IMR-90 (cell line): ENCODE results near the gene FOXC2.
A peak's percentile ranks its signal among the peaks of the same experiment; 100 is the strongest.

Experiments used
- BHLHE40 ChIP-seq: fragments of 150-350 bp; IDR thresholded peaks from 2 replicates; pipeline ENCODE4 v1.6.1; 2016; ENCODE audit warnings: mild to moderate bottlenecking, low read depth, low read length
- ELK1 ChIP-seq: fragments of 150-350 bp; IDR thresholded peaks from 2 replicates; pipeline ENCODE4 v1.6.1; 2016; ENCODE audit warnings: low read depth, mild to moderate bottlenecking, low read length, moderate library complexity, borderline replicate concordance
- MAFK ChIP-seq: IDR thresholded peaks from 2 replicates; pipeline ENCODE4 v1.6.1; 2012; ENCODE audit warnings: low read depth, low read length, improper control_type of control experiment
- MAZ ChIP-seq: IDR thresholded peaks from 2 replicates; pipeline ENCODE4 v1.6.1; 2012; ENCODE audit warnings: low read depth, mild to moderate bottlenecking, low read length, improper control_type of control experiment, moderate library complexity, borderline replicate concordance
- MXI1 ChIP-seq: IDR thresholded peaks from 2 replicates; pipeline ENCODE4 v1.6.1; 2012; ENCODE audit warnings: low read depth, mild to moderate bottlenecking, low read length, moderate library complexity, borderline replicate concordance
- POLR2A ChIP-seq: IDR thresholded peaks from 2 replicates; pipeline ENCODE4 v1.6.1; 2012; ENCODE audit warnings: mild to moderate bottlenecking, low read depth, low read length
- RAD21 ChIP-seq: IDR thresholded peaks from 2 replicates; pipeline ENCODE4 v1.6.1; 2012; ENCODE audit warnings: low read length, improper control_type of control experiment
- RCOR1 ChIP-seq: IDR thresholded peaks from 2 replicates; pipeline ENCODE4 v1.6.1; 2012; ENCODE audit warnings: mild to moderate bottlenecking, low read length, improper control_type of control experiment; ENCODE audit not compliant: insufficient replicate concordance
- RFX5 ChIP-seq: IDR thresholded peaks from 2 replicates; pipeline ENCODE4 v1.8.0; 2012; ENCODE audit warnings: low read depth, mild to moderate bottlenecking, low read length, moderate library complexity
- TF ChIP-seq, protein P1 (sequence below): conservative IDR thresholded peaks from 2 replicates; pipeline ENCODE4 v1.5.1; 2012; ENCODE audit warnings: mild to moderate bottlenecking, low read depth, low read length, improper control_type of control experiment
- TF ChIP-seq, protein P2 (sequence below): fragments of 150-350 bp; IDR thresholded peaks from 2 replicates; pipeline ENCODE4 v1.6.1; 2017; ENCODE audit warnings: mild to moderate bottlenecking, antibody characterized with exemption, low read length, low read depth

DNA sequence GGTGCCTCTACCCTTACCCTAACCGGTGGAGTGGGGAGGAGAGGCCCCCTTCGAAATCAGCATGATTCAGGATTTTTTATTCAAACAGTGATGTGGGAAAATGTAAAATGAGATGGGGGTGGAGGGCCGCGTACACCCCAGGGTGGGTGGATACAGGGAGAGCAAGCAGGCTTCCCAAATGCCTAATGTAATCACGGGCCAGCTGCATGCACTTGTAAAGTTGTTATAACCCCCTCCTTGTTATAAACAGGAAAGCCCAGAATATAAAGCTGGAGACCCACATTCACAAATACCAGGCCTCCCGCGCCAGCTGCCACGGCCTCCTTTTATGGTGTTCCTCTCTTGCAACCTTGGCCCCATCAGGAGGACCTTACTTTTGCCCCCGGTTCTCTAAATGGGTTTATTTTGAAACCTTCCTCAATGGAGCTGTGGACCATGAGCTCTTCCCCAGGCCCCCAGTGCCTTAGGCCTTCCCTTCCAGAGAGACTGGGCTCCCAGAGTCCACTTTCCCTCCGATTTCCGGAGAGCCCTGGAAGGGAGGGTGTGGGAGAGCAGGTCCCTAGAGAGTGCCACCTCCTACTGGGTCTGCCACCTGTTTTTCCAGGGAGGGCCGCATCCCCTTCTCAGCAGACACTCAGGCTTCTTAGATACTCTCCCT is 10.8 kb downstream of the FOXC2 start:
- TF ChIP-seq, protein P1, sequence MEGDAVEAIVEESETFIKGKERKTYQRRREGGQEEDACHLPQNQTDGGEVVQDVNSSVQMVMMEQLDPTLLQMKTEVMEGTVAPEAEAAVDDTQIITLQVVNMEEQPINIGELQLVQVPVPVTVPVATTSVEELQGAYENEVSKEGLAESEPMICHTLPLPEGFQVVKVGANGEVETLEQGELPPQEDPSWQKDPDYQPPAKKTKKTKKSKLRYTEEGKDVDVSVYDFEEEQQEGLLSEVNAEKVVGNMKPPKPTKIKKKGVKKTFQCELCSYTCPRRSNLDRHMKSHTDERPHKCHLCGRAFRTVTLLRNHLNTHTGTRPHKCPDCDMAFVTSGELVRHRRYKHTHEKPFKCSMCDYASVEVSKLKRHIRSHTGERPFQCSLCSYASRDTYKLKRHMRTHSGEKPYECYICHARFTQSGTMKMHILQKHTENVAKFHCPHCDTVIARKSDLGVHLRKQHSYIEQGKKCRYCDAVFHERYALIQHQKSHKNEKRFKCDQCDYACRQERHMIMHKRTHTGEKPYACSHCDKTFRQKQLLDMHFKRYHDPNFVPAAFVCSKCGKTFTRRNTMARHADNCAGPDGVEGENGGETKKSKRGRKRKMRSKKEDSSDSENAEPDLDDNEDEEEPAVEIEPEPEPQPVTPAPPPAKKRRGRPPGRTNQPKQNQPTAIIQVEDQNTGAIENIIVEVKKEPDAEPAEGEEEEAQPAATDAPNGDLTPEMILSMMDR = no peak
- TF ChIP-seq ELK1 = no peak
- peak; percentile 53; the same call in 1 of the 2 replicates for TF ChIP-seq POLR2A
- TF ChIP-seq MAZ = peak; percentile 55; the same call in 1 of the 2 replicates
- TF ChIP-seq RAD21 = no peak; the same call in 1 of the 2 replicates
- peak; percentile 91 for TF ChIP-seq RCOR1
- peak; percentile 55; the same call in 1 of the 2 replicates for TF ChIP-seq MAFK
- TF ChIP-seq BHLHE40 = peak; percentile 79
- TF ChIP-seq RFX5 = no peak
- TF ChIP-seq MXI1 = no peak
- TF ChIP-seq, protein P2, sequence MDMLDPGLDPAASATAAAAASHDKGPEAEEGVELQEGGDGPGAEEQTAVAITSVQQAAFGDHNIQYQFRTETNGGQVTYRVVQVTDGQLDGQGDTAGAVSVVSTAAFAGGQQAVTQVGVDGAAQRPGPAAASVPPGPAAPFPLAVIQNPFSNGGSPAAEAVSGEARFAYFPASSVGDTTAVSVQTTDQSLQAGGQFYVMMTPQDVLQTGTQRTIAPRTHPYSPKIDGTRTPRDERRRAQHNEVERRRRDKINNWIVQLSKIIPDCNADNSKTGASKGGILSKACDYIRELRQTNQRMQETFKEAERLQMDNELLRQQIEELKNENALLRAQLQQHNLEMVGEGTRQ = no peak
